ENCODE data around the gene DOK5. TPM values are rescaled to one million over a fixed set of nuclear protein-coding genes. Genes with fewer than 3 reads are reported as not detected.
"Not testable (repeated sequence)": the region's sequence is repeated elsewhere in the genome, so short reads cannot be mapped to it uniquely, and the experiment has no call there.

The DOK5 gene
- 236 TPM for total RNA-seq

GRCh38 chr20:54475334-54476168, at the start of gene DOK5:
DOK5 (plus strand) TSS chr20:54475593; CDS start chr20:54475947, 354 bp downstream.
- DNase-seq (ENCODE audit: low spot score in 2 of 2) (peak; percentile 33 to 39), FAIRE-seq (no peak)

- FAIRE-seq = no peak
- DNase-seq (ENCODE audit: low spot score in 2 of 2) = no peak
Measured at GRCh38 chr20:54429364-54429763, 46.0 kb upstream of the DOK5 start.

GRCh38 chr20:54431156-54431944, 44.0 kb upstream of the DOK5 start:
- peak in 1 of 2 donors; percentile 7 for DNase-seq (ENCODE audit: low spot score in 2 of 2)
- no peak for FAIRE-seq

- FAIRE-seq = no peak
- no peak for DNase-seq (ENCODE audit: low spot score in 2 of 2)
Measured at GRCh38 chr20:54432966-54433365, 42.4 kb upstream of the DOK5 start.

- peak in 1 of 2 donors; percentile 8 for DNase-seq (ENCODE audit: low spot score in 2 of 2)
- no peak for FAIRE-seq
Measured at GRCh38 chr20:54433636-54434035, 41.8 kb upstream of the DOK5 start.

GRCh38 chr20:54434196-54434595, 41.2 kb upstream of the DOK5 start:
- DNase-seq (ENCODE audit: low spot score in 2 of 2) (no peak), FAIRE-seq (no peak)

- no peak for FAIRE-seq
- DNase-seq (ENCODE audit: low spot score in 2 of 2) = no peak
Measured at GRCh38 chr20:54435015-54435414, 40.4 kb upstream of the DOK5 start.

- not testable (repeated sequence) for FAIRE-seq; DNase-seq (ENCODE audit: low spot score in 2 of 2)
Measured at GRCh38 chr20:54436410-54436809, 39.0 kb upstream of the DOK5 start.

GRCh38 chr20:54438166-54438565, 37.2 kb upstream of the DOK5 start:
- FAIRE-seq (no peak), DNase-seq (ENCODE audit: low spot score in 2 of 2) (no peak)

GRCh38 chr20:54450207-54450606, 25.2 kb upstream of the DOK5 start:
- no peak for DNase-seq (ENCODE audit: low spot score in 2 of 2)
- no peak for FAIRE-seq

- DNase-seq (ENCODE audit: low spot score in 2 of 2) (no peak), FAIRE-seq (no peak)
Measured at GRCh38 chr20:54451171-54451570, 24.2 kb upstream of the DOK5 start.

GRCh38 chr20:54452277-54452676, 23.1 kb upstream of the DOK5 start:
- DNase-seq (ENCODE audit: low spot score in 2 of 2) = no peak
- no peak for FAIRE-seq

- no peak for DNase-seq (ENCODE audit: low spot score in 2 of 2)
Measured at GRCh38 chr20:54454982-54455381, 20.4 kb upstream of the DOK5 start.

GRCh38 chr20:54456423-54456822, 19.0 kb upstream of the DOK5 start:
- FAIRE-seq (no peak), DNase-seq (ENCODE audit: low spot score in 2 of 2) (no peak)

More at GRCh38 chr20:54454982-54455381, 20.4 kb upstream of the DOK5 start:
- FAIRE-seq = no peak

GRCh38 chr20:54456961-54457360, 18.4 kb upstream of the DOK5 start:
- DNase-seq (ENCODE audit: low spot score in 2 of 2) (no peak), FAIRE-seq (no peak)

- no peak for DNase-seq (ENCODE audit: low spot score in 2 of 2)
- no peak for FAIRE-seq
Measured at GRCh38 chr20:54458219-54458618, 17.2 kb upstream of the DOK5 start.

- no peak for FAIRE-seq
- no peak for DNase-seq (ENCODE audit: low spot score in 2 of 2)
Measured at GRCh38 chr20:54459279-54459678, 16.1 kb upstream of the DOK5 start.

- FAIRE-seq (no peak), DNase-seq (ENCODE audit: low spot score in 2 of 2) (no peak)
Measured at GRCh38 chr20:54464003-54464402, 11.4 kb upstream of the DOK5 start.

GRCh38 chr20:54466127-54466526, 9.3 kb upstream of the DOK5 start:
- DNase-seq (ENCODE audit: low spot score in 2 of 2) (no peak), FAIRE-seq (no peak)

- DNase-seq (ENCODE audit: low spot score in 2 of 2) (no peak), FAIRE-seq (no peak)
Measured at GRCh38 chr20:54467622-54468021, 7.8 kb upstream of the DOK5 start.

GRCh38 chr20:54468082-54468481, 7.3 kb upstream of the DOK5 start:
- DNase-seq (ENCODE audit: low spot score in 2 of 2) (no peak), FAIRE-seq (no peak)

- no peak for FAIRE-seq
- DNase-seq (ENCODE audit: low spot score in 2 of 2) = no peak
Measured at GRCh38 chr20:54469293-54469692, 6.1 kb upstream of the DOK5 start.
